ENCODE measurements around the gene SEPHS2.

DNA sequence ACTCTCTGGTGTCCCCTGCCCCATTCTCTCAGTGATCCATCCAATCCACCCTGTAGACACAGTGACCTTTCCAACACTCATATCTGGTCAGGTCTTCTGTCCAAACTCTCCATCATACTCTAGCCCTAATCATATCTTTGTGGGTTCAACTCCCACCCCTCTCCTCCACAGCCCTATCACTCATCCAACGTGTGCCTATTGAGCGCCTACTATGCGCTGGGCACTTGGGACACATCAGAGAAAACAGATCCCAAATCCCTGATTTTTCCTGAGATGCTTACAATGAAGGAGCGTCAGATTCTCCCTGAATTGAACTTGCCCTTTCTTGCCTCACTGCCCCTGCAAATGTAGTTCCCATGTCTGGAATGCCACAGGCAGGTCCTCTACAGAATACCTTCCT, 17.6 kb downstream of the SEPHS2 start:
- TF ChIP-seq, protein P1, sequence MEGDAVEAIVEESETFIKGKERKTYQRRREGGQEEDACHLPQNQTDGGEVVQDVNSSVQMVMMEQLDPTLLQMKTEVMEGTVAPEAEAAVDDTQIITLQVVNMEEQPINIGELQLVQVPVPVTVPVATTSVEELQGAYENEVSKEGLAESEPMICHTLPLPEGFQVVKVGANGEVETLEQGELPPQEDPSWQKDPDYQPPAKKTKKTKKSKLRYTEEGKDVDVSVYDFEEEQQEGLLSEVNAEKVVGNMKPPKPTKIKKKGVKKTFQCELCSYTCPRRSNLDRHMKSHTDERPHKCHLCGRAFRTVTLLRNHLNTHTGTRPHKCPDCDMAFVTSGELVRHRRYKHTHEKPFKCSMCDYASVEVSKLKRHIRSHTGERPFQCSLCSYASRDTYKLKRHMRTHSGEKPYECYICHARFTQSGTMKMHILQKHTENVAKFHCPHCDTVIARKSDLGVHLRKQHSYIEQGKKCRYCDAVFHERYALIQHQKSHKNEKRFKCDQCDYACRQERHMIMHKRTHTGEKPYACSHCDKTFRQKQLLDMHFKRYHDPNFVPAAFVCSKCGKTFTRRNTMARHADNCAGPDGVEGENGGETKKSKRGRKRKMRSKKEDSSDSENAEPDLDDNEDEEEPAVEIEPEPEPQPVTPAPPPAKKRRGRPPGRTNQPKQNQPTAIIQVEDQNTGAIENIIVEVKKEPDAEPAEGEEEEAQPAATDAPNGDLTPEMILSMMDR (conservative IDR thresholded peaks at IDR 0.05; ENCODE audit: low read length): no peak
- TF ChIP-seq EZH2phosphoT487 (IDR thresholded peaks at IDR 0.05; ENCODE audit: borderline replicate concordance): no peak

Measured in Loucy (cell line).